GM19438 (cell line): ENCODE results near the gene EFNB3.

Experiments used
- ATAC-seq: cut with Tn5 transposase; IDR thresholded peaks from one replicate; pipeline ENCODE4 v1.9.1; 2021; ENCODE audit warnings: low read depth; ENCODE audit not compliant: unreplicated experiment

Gene EFNB3

DNA sequence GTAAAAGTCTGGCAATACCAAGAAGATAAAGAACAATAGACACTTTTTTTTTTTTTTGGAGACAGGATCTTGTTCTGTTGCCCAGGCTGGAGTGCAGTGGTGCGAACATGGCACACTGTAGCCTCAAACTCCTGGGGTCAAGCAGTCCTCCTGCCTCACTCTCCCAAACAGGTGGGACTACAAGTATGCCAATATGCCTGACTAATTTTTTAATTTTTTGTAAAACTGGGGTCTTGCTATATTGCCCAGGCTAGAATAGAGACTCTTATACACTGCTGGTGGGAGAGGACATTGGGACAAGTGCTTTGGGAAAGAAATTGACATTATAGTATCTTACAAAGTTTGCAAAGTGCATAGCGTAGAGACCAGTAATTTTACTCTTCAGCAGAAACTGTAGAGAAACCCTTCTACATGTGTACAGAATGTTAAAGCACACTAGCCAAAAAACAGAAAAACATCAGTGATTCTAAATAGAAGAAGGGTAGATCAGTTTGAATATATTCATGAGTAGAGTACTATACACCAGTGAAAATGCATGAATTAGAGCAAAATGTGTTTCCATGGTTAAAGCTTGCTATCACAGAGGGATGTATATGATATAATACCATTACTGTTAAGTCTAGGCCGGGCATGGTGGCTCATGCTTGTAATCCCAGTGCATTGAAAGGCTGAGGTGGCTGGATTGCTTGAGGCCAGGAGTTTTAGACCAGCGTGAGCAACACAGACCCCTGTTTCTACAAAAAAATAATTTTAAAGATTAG is 7.0 kb upstream of the EFNB3 start:
- ATAC-seq: no peak

DNA sequence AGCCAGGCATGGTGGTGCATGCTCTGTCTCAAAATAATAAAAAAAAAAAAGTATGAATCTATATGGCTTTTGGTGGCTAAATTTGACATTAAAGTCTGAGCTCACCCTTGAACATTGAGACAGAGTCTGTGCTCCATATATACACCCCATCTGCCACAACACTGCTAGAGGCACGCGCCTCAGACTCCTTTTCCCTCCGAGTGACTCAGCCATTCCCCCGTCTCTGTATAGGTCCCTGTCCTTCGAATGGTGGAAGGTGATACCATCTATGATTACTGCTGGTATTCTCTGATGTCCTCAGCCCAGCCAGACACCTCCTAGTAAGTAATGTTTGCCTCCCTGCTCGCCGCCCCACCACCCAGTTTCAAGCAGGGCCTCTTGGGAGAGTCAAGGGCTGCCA is 4.5 kb upstream of the EFNB3 start:
- ATAC-seq: no peak

DNA sequence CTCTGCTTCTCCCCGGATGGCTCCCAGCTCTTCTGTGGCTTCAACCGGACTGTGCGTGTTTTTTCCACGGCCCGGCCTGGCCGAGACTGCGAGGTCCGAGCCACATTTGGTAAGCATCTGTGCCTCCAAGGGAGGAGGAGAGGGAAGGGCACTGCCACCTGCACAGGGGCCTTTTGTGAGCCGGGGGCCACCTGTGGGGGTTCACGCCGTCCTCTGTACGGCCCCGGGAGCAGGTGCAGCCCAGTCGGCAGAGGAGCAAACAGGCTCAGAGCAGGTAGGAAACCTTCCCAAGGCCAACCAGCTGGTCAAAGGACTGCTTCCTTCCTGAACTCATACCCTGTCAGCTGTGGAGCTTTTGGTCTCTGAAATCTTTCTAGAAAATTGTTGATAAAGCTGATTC is 3.3 kb upstream of the EFNB3 start:
- ATAC-seq: no peak

DNA sequence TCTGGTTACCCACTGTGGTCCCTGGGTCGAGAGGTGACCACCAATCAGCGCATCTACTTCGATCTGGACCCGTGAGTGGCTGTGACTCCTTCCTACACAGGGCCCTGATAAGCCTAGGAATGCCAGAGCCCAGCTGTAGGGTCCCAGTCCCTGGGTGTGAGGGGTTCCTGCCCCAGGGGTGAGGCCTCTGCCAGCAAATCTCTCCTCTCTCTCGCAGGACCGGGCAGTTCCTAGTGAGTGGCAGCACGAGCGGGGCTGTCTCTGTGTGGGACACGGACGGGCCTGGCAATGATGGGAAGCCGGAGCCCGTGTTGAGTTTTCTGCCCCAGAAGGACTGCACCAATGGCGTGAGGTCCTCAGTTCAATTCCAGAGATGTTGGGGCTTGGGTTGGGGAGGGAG is 2.2 kb upstream of the EFNB3 start:
- no peak for ATAC-seq

DNA sequence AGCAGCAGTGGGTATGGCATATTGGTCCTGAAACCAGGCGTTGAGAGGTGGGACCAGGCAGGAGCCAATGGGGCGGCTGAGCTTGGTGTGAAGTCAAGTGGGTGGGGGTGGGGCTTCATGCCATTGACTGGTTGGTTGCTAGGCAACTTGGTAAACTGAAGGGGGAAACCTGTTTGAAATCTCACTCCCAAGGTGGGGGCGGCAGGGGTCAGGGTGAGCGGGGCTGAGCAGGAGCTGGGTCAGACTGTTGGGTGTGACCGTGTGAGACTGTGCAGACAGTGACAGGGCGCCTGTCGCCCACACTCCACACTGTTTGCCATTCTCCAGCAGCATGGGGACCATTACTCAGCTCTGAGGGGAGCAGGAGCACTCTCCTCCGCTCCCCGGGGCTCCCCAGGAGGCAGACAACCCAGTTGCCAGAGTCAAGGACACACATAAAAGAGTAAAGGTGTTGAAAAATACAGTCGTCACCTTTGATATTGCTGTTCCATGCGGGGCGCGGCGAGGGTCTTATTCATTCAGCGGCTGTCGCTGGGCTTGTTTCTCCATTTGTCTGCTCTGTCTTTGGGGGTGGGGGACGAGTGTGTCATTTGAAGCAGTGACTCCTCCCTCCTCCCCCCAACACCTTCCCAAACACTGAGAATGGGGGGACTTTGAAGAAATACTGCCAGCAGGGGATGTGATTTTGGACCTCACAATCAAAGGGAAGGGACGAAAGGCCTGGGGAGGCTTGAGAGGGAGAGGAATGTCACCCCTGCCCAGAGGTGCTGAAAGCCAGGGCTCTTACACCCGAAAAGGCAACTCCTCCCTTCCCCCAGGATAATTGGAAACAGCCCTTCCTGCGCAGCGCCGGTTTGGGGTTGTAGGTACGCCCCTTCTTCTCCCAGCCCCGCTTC is 1.2 kb upstream of the EFNB3 start:
- ATAC-seq: no peak

DNA sequence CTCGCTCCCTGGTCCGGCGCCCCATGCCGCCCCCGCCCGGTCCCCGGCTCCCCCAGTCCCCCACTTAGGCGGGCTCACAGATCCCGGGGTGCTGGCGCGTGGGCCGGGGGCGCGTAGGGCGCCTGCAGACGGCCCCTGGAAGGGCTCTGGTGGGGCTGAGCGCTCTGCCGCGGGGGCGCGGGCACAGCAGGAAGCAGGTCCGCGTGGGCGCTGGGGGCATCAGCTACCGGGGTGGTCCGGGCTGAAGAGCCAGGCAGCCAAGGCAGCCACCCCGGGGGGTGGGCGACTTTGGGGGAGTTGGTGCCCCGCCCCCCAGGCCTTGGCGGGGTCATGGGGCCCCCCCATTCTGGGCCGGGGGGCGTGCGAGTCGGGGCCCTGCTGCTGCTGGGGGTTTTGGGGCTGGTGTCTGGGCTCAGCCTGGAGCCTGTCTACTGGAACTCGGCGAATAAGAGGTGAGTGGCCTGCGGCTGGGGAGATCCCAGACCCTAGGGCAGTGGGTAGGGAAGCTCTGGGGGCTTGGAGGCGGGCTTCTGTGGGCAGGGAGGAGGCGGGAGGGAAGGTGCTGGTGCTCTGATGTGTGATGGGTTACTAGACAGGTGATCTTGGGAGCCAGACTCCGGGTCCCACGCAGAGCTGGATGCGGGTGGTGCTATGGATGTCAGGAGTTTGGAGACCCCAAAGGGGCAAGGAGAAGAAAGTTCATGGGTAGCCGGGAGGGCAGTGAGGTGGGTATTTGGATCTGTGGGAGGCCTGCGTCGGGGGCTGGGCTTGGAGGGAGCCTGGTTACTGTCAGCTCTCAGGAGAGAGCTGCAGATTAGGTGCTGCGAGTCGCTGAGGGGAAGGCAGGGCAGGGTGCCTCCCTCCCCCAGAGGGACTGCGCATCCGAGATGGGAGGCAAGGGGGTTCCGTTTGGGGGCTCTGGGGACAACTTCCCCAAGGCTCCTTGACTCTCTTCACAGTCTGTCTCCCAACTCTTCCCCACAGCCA is 560 bp downstream of the EFNB3 start:
- ATAC-seq: no peak

DNA sequence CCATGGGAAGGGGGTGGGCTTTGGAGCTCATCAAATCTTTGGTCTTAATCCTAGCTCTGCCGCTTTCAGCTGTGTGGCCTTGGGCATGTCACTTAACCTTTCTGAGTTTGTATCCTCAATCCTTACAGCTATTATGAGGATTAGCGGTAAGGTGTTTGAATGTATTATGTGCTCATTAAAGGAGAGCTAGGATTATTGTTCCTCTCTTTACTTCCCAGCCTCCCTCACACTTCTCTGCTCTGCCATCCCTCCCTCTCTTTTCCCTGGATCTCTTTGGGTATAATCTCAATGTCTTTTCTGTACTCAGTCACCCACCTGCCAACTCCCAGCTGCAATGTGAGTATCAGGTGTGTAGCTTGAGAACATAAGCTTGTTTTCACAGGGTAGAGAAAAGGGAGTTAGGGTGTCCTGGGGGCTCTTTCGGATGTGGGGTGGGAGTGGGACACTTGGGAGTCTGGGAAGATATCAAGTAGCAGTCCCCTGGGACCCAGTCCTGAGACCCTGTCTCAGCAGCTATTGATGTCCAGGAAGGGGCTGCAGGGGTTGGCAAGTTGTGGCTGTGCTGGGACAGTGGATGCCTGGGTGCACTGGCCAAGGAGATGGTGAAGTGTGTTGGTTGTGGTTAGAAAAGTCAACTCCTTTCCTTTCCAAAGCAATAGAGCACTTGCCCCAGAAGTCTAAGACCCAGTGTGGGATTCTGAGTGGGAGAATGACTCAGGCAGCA is 1.8 kb downstream of the EFNB3 start:
- no peak for ATAC-seq

DNA sequence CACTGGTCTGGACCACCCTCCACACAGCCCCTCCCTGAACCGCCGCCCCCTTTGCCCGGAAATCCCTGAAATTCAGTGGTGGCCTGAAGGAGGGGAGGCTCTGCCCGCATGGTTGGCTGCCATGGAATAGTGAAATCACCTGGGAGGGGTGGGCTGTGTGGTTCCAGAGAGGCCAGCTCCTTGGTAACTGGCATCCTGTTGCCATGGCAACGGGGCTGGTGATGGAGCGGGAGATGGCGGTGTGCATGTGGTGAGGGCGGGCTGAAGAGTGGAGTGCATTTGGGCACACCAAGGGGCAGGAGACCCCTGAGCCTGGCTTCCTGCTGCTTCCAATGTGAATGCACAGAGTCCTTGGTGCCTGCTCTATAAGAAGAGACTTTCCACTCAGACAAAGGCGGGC is 2.4 kb downstream of the EFNB3 start:
- no peak for ATAC-seq

DNA sequence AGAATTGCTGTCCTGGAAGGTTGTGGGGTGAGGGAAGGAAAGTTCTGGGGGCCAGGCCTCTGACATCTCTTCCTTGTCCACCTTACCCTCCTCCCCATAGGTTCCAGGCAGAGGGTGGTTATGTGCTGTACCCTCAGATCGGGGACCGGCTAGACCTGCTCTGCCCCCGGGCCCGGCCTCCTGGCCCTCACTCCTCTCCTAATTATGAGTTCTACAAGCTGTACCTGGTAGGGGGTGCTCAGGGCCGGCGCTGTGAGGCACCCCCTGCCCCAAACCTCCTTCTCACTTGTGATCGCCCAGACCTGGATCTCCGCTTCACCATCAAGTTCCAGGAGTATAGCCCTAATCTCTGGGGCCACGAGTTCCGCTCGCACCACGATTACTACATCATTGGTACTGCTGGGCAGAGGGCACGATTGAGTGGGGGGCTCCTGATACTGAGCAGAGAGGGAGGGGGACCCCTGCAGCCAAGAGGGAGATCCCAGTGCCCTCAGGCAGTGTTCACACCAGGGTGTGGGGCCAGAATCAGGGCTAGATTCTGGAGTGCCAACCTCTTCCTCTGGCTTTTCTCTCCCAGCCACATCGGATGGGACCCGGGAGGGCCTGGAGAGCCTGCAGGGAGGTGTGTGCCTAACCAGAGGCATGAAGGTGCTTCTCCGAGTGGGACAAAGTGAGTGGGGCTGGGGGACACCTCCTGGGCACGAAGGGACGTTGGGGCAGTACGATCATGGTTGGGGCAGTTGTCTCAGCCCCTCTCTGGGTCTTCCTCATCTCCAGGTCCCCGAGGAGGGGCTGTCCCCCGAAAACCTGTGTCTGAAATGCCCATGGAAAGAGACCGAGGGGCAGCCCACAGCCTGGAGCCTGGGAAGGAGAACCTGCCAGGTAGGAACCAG is 3.1 kb downstream of the EFNB3 start:
- ATAC-seq: no peak

DNA sequence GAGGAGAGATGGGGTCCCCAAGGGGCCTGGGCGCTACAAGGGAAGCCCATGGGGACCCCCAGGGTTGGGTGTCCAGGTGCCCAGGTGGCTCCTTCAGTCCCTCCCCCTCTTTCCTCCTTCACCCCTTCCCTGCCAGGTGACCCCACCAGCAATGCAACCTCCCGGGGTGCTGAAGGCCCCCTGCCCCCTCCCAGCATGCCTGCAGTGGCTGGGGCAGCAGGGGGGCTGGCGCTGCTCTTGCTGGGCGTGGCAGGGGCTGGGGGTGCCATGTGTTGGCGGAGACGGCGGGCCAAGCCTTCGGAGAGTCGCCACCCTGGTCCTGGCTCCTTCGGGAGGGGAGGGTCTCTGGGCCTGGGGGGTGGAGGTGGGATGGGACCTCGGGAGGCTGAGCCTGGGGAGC is 4.0 kb downstream of the EFNB3 start:
- no peak for ATAC-seq

DNA sequence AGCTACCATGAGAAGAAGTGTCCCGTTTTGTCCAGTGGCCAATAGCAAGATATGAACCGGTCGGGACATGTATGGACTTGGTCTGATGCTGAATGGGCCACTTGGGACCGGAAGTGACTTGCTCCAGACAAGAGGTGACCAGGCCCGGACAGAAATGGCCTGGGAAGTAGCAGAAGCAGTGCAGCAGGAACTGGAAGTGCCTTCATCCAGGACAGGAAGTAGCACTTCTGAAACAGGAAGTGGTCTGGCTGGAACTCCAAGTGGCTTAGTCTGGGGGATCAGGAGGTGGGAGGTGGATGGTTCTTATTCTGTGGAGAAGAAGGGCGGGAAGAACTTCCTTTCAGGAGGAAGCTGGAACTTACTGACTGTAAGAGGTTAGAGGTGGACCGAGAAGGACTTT is 5.3 kb downstream of the EFNB3 start:
- ATAC-seq: no peak

DNA sequence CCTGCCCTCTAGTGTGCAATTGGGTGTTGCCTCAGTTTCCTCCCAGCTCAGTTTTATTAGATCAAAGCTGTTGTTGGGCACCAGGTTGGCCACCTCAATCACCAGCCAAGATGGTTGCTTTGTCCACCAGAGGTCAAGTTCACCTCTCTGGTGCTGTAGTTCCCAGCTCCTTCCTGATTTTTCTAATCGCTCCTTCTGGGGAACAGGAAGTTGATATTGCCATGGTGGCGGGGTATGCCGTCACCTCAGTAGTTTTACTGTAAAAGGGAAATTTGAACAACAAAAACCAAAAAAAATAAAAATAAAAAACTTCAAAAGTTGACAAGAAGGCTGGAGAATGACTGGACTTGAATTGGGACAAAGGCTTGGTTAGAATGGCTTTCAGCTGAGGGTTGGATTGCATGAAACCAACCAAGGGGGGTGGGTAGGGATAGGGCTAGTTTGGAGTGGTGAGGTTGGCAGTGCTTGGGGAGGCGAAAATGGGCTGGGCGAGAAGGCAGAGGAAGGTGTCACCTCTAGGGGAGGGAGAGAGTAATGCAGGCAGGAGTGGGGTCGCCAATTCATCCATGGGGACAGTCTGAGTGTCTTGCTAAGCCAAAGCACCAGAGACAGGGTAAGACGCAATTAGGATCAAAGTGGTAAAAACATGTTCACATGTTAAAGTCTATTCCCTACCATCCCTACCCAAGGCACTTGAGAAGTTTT is 6.2 kb downstream of the EFNB3 start:
- no peak for ATAC-seq

DNA sequence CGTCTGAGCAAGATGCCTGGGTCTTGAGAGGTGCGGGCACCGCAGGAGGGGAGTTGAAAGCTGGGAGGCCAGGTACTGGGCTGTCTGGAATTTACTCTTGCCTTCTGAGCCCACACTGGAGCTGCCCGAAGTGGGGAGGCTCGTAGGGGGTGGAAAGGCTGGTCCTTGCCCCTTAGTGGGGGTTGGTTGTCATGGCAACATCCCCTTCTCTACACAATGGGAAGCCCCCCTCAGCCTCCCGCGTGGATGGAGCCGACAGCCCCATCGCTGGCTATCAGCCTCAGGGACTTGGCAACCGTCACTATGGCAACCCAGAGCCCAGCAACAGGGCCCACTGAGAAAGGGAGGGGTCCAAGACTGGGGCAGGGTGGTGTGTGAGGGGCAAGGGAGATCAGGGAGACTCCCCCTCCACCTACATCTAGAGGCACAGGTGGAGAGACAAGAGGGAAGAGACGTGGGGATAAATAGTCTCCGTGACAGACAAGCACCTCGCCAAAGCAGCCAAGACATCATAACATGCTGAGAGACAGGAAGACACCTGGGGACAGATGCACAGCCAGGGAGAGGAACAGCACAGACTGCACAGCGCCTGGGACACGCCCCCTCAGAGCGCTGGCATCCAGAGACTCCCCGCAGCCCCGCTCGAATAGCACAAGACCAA is 7.2 kb downstream of the EFNB3 start:
- no peak for ATAC-seq

DNA sequence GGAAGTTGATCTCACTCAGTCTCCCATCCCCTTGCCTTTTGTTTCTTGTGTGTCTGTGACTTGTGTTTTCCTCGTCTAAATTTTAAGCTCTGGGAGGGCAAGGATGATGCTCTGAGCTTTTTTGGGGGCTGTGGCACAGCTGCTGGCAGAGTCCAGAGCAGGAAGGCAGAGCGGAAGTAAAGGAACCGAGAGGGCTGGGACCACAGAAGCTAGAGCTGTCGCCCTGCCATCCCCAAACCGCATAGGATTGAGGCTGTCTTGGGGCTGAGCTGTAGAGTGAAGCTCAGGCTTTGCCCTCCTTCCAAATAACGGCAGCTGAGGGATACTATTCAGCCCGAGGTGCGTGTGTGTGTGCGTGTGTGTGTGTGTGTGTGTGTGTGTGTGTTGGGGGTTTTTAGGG is 8.8 kb downstream of the EFNB3 start:
- ATAC-seq: no peak

DNA sequence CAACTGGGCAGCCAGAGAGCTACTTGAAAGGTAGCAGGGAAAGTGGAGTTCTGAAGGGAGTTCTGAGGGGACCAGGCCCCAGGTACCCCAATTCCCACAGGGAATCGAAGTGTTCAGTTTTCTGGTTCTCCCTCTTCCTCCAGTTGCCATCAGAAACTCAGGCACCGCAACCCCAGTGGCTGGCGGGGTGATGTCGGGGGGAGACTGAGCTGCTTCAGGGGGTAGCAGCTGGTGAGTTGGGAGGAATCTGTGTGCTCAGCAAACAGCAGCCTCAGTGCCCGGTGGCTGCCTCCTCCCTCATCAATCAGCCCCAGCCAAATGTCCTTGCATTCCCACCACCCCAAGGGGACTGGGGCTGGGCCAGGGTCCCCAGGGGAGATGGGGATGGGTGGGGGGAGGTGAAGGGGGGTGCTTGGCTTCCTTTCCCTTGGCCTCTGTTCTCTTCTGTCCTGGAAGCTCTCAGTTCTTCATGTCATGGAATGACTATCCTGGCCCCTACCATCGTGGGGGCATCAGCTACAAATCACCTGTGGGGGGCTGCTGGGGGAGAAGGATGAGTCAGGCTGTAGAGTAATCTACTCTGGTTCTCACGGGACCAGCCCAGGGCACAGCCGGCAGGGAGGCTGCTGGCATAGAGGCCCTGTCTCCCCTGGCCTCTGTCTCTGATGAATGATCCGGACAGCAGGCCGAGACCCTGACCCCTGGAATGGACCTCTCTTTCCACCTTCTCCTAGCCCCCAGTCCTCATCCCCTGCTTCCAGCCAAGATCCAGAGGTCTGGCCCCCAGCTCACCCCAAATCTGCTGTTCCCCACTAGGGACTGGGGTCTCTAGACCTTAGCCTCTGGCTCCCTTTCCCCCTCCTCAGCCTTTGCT is 10.0 kb downstream of the EFNB3 start:
- ATAC-seq: no peak

DNA sequence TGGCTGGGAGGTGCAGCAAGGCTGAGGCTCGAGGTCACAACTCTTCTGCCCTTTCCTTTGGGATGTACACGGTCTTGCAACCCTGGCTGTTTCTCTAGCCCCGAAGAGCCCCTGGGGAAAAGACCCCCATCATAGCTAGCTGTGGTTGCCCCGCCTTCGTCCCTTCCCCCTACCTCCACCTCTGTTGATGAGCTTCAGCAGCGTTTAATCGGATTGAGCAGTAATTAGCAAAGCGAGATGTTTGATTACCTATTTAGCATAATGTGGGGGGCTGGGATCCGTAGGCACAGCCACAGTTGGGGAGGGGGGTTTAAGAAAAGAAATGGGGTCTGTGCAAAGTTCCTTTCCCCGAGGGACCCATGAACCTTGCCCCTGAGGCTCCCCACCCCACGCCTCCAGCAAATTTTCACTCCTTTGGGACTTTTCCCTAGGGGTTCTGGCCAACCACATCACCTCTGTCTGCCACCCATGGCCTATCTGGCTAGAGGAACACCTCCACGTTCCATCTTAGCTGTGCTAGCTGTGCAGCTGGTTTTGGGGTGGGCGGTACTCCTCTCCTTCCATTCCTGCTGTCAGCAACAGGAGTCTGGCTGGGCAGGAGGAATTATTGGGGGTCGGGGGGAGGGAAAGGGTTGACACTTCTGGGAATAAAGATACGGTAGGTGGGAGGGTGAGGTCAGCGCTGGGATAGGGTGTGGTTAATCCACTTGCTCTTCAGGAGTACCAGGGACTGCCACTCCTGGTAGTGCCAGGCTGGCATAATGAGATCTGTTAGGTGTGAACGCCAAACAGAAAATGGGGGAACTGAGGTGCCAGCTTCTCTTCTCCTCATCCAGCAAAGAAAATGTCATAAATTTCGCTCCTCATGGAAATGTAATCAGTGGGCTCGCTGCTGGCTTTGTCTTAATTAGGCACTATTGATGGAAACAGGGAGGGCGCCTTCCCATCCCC is 11.2 kb downstream of the EFNB3 start:
- ATAC-seq: no peak
